ENCODE data around the gene CHGA. TPM values are rescaled to one million over a fixed set of nuclear protein-coding genes. Genes with fewer than 3 reads are reported as not detected.

Gene CHGA
- total and polyA plus RNA-seq, 2 of the 8 experiments (the other 6 are each of a cell fraction or from before 2014, with no cell fraction given): 17.5 to 28.2 TPM

GRCh38 chr14:92917041-92917940, 5.7 kb upstream of the CHGA start:
- no peak overlapping the region for H3K4ac ChIP-seq (replicated peaks; ENCODE audit: insufficient read length, low read depth, low read length)
- ChIA-PET POLR2A (ENCODE audit: partially characterized antibody) (no interaction called here), CTCF (ENCODE audit: partially characterized antibody) (interaction anchor here (1.4 to 2.4 kb wide), 3 partner anchors 10 to 275 kb away, joined by 3 to 10 read pairs (median 6); no protein-coding TSS in a partner anchor)
- no peaks in the 10 kb centered on the region for H3K79me2 ChIP-seq (ENCODE audit: control insufficient read depth in 1 of 2, insufficient read depth in 2 of 2, low read length in 2 of 2)
- WGBS, 2 experiments (ENCODE audit: extremely low coverage in 1 of 2, insufficient coverage in 1 of 2, insufficient read length in 1 of 2, insufficient replicate concordance in 2 of 2, low coverage in 1 of 2, low lambda C conversion rate in 2 of 2, missing lambda C conversion rate in 1 of 2): 87% methylated on average over 14 of the region's 14 CpGs; no CpG with 5 or more reads in 1 of the 2 experiments
- H3K9ac ChIP-seq (replicated peaks in 1 of 4; ENCODE audit: extremely low read depth in 1 of 4, low read depth in 3 of 4, low read length in 3 of 4): no peak overlapping the region
- H4K5ac ChIP-seq (ENCODE audit: insufficient read length, low read depth, low read length): no peak overlapping the region
- no peak overlapping the region for H3K4me2 ChIP-seq (ENCODE audit: insufficient read depth in 1 of 2, low read depth in 2 of 2, low read length in 2 of 2)
- H2BK15ac ChIP-seq (ENCODE audit: low read length): no peak overlapping the region
- H4K20me1 ChIP-seq (replicated peaks in 1 of 2; ENCODE audit: control insufficient read depth in 1 of 2, insufficient read depth in 2 of 2, low read length in 2 of 2): peaks cover 0 to 3% of the 10 kb centered on the region in 2 experiments
- DNase-seq (ENCODE audit: low read depth in 1 of 2, low spot score in 2 of 2) (no peak), FAIRE-seq (no peak)
- no peak overlapping the region for H2BK120ac ChIP-seq (replicated peaks; ENCODE audit: low read depth, low read length)
- no peak overlapping the region for H2AK5ac ChIP-seq (ENCODE audit: low read depth, low read length)
- H3K27ac ChIP-seq (ENCODE audit: low read depth, low read length): no peak overlapping the region
- no peak overlapping the region for H2BK12ac ChIP-seq (ENCODE audit: low read depth, low read length)
- no peak overlapping the region for H2BK20ac ChIP-seq (ENCODE audit: low read length)
- no peak overlapping the region for H4K8ac ChIP-seq (ENCODE audit: extremely low read depth, insufficient read depth, low read length)
- no peak overlapping the region for H3K14ac ChIP-seq (ENCODE audit: insufficient read length)
- no peaks in the 10 kb centered on the region for H3K4me1 ChIP-seq (replicated peaks in 1 of 4; ENCODE audit: control insufficient read depth in 3 of 4, insufficient read depth in 4 of 4, low read length in 3 of 4)
- no peak overlapping the region for H3K18ac ChIP-seq (ENCODE audit: extremely low read depth, low read length)
- no peak overlapping the region for H3K4me3 ChIP-seq (ENCODE audit: extremely low read depth in 1 of 4, insufficient read depth in 2 of 4, low read depth in 3 of 4, low read length in 4 of 4)
- H3K79me1 ChIP-seq (ENCODE audit: low read depth, low read length): no peaks in the 10 kb centered on the region
- no peak overlapping the region for H2AFZ ChIP-seq (ENCODE audit: low read length)
- H3K56ac ChIP-seq (replicated peaks; ENCODE audit: insufficient read length, low read depth, low read length): no peak overlapping the region
- H4K91ac ChIP-seq (replicated peaks; ENCODE audit: insufficient read length, low read length): no peak overlapping the region
- H3K23me2 ChIP-seq (ENCODE audit: low read depth, low read length): no peaks in the 10 kb centered on the region
- peaks cover 0 to 3% of the 10 kb centered on the region in 2 experiments; a peak in 1 of 4 replicates for H3K9me3 ChIP-seq (ENCODE audit: insufficient read depth in 2 of 2, low read depth in 1 of 2, low read length in 1 of 2)
- H3K23ac ChIP-seq (ENCODE audit: insufficient read length): no peak overlapping the region
- H3K36me3 ChIP-seq (ENCODE audit: control insufficient read depth in 2 of 4, insufficient read depth in 4 of 4, low read length in 3 of 4): no peaks in the 10 kb centered on the region
- no peak overlapping the region for H2BK5ac ChIP-seq (ENCODE audit: low read depth, low read length)
- peaks cover 0 to 11% (median 2%) of the 10 kb centered on the region in 4 experiments; a peak in 3 of 7 replicates for H3K27me3 ChIP-seq (replicated peaks in 1 of 4; ENCODE audit: control insufficient read depth in 3 of 4, extremely low read depth in 1 of 4, insufficient read depth in 3 of 4, low read length in 3 of 4)
- TF ChIP-seq CBX8 (IDR thresholded peaks at IDR 0.05; ENCODE audit: borderline replicate concordance, low read depth, low read length) (no peak), RAD21 (IDR thresholded peaks at IDR 0.05 in 1 of 2, conservative IDR thresholded peaks at IDR 0.05 in 1 of 2; ENCODE audit: low read depth in 2 of 2, low read length in 2 of 2) (no peak), TAF1 (IDR thresholded peaks at IDR 0.05; ENCODE audit: low read depth, low read length) (no peak), CTCF (IDR thresholded peaks at IDR 0.05; ENCODE audit: control extremely low read depth in 1 of 3, insufficient read depth in 1 of 3, low read depth in 1 of 3, low read length in 3 of 3) (no peak), POLR2A (IDR thresholded peaks at IDR 0.05; ENCODE audit: control extremely low read depth in 1 of 2, low read depth in 2 of 2, low read length in 2 of 2) (no peak), ATF3 (IDR thresholded peaks at IDR 0.05; ENCODE audit: insufficient read depth, low read depth, low read length) (no peak), TEAD4 (IDR thresholded peaks at IDR 0.05; ENCODE audit: low read depth, low read length) (no peak), POLR2AphosphoS5 (IDR thresholded peaks at IDR 0.05; ENCODE audit: low read depth, low read length) (no peak), CHD2 (IDR thresholded peaks at IDR 0.05; ENCODE audit: low read length) (no peak)

Measured in H1 (cell line).